ENCODE measurements around the gene TCF20.

TCF20 gene

DNA sequence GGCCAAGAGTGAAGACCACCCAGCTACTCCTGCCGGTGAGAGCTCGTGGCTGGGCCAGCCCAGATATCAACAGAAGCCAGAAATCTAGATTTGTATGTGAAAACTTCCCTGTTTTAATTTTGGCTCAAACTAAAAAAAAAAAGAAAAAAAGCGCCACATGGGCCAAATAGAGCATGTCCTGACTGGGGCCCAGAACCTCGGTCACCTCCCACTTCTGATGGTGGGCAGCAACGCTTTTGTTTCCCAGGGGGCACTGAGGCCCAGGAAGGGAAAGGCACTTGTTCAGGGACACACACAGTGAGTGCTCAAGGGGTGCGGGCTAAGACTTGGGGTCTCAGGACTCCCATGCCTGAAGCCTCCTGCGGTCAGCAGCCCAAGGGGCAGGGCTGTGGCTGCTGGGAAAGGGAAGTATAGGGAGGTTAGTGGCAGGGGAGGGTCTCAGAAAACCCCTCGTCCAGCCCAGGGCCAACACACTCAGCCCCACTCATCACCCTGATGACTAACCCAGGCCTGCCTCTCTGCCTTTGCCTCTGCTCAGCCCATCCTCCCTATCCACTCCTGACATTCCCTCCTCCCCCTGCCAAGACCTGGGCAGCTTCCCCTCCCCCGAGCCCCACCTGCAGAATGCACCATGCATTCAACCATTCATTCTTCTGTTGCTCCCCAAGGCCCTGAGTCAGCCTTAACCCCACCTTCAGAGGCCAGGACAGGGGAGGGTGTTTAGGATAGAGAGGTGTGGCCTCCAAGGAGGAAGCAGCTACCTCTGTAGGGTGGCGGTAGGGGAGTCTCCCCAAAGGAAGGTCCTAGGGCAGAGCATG lies 30.0 kb upstream of the TCF20 start:
- peak; percentile 11 for DNase-seq

- DNase-seq = peak; percentile 49
Measured at GRCh38 chr22:42299586-42300258, 29.3 kb upstream of the TCF20 start.

GRCh38 chr22:42298746-42299145 lies 28.3 kb upstream of the TCF20 start:
- DNase-seq = no peak

GRCh38 chr22:42297778-42298177 lies 27.3 kb upstream of the TCF20 start:
- DNase-seq = no peak

DNA sequence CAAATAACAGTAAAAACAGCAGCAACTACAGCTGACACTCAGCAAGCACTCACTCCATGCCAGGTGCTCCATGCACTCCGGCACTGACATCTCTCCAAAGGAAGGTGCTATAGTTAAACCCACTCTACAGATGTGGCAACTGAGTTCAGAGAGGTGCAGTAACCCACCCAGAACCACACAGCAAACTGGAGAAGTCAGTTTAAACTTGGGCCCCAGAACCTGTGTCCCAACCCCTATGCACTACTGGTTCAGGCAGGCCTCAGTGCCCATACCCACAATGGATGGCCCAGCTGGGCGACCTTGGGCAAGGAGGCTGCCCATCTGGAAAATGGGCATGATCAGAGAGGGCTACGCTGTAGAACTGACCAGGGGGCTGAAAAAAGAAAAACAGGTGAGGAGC lies 26.4 kb upstream of the TCF20 start:
- DNase-seq = no peak

DNA sequence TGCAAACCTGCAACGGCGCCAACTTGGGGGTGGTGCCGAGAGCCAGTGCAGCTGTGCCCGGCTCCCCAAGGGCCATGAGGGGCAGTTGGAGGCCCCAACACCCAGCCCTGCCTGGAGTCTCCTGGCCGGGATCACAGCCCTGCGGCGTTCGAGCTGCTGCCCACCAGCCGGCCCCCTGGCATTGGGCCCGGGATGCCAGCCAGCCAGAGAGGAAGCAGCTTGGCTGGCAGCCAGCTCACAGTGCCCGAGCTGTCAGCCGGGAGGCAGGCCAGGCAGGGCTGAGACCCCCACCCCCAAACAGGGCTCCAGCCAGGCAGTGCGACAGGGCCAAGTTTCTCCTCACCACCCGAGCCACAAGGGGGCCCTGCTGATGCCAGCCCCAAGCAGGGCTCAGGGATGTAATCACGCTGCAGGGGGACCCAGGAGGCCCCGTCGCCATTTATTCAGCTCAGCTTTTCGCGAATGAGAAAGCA lies 26.0 kb upstream of the TCF20 start:
- DNase-seq = peak; percentile 11

- no peak for DNase-seq
Measured at GRCh38 chr22:42294034-42294985, 23.9 kb upstream of the TCF20 start.

GRCh38 chr22:42292732-42293520 lies 22.5 kb upstream of the TCF20 start:
- DNase-seq = no peak

- no peak for DNase-seq
Measured at GRCh38 chr22:42291287-42291686, 20.8 kb upstream of the TCF20 start.

DNA sequence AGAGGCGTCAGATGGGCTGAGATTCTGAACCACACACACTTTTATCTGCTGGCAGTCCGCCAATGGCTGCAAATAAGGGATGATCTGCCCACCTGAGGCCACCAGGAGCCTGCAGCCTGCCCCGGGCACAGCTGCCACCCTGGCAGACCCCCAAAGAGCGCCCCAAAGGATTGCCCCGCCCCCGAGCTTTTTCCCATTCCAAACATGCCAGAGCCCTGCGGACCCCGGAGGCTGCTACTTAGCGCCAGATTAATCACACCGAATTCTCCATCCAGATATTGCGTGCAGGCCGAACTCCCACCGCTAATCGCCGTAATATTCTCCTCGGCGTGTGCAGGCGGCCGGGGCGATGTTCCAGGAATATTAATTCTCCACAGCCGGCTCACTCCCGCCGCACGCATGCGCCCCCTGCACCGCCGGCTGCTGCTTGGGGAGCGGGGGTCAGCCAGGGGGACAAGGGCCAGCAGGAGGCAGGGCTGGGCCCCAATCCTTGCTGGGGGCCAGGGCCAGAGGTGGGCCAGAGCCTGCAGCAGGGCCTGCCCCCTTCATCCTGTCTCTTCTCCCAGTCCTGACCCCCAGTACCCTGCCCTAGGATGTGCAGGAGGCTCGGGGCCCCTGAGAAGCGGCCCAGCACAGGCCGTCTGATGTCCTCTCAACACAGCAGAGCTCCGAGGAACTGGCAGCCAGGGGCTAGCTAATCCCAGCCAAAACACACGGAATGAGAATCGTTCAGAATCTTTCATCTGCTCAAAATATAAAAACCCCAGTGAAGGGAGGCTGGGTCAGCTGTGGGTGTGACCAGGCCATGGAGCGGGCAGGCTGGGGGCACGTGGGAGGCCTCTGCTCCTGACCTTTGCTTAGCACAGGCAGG lies 19.5 kb upstream of the TCF20 start:
- DNase-seq = no peak

DNA sequence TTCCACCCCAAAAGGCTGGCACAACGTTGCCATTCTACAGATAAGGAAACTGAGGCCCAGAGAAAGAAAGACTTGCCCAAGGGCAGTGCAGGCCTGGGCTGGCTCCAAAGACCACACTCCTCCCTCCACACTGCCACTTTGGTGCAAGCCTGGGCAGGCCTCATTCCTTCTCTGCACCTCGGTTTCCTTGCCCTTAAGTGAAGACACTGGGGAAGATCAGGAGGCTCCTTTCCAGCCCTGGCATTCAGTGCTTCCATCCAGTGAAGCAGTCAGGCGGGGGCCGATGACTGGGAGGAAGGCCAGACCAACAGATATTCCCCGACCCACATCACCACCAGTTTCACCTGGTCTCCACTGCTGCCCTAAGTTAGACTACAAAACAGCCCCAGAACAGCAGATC lies 18.3 kb upstream of the TCF20 start:
- DNase-seq = no peak

DNA sequence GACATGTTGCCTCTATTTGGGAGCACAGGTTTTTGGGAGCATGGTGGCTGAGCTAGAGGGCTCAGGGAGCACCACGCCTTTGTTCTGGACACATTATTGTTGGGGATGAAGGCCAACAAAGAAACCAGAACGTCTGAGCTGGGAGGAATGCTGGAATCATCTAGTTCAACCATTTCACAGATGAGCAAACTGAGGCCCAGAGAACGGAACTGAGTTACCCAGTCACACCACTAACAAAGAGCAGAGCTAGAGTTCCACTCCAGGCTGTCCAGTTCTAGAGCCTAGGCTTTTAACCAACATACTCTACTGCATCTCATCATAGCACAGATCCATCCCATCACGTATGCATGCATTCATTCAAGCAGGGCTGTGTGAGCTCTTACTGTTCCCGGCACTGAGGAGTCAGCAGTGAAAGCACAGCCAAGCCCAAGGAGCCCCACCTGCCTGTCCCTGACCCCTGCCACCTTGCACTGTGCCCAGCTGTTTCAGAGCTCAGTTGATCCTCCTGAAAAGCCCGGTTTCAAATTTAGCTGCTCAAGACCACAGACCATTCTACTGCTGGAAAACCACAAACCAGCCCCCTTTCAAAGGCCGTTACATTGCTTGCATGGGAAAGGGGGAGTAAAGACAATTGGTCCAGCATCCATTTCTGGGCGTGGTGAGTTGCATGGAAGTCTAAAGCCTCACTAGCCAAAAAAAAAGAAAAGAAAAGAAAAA lies 16.9 kb upstream of the TCF20 start:
- DNase-seq = no peak

DNA sequence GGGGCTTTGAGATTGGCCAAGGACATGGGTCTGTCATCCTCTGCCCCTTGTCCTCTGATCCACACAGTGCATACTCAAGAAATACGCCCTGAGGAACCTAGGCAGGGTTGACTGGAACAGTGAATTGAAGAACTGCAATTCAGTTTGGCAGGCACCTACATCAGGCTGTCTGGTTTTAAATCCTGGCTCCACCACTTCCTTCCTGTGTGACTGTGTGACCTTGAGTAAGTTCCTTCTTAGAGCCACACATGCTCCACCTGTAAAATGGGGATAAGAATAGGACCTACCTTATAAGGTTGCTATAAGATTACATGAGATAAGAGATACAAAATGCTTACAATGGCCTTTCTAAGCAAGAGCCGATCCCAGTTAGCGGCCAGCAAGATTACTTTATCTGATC lies 15.8 kb upstream of the TCF20 start:
- no peak for DNase-seq

GRCh38 chr22:42285604-42286003 lies 15.2 kb upstream of the TCF20 start:
- no peak for DNase-seq

DNA sequence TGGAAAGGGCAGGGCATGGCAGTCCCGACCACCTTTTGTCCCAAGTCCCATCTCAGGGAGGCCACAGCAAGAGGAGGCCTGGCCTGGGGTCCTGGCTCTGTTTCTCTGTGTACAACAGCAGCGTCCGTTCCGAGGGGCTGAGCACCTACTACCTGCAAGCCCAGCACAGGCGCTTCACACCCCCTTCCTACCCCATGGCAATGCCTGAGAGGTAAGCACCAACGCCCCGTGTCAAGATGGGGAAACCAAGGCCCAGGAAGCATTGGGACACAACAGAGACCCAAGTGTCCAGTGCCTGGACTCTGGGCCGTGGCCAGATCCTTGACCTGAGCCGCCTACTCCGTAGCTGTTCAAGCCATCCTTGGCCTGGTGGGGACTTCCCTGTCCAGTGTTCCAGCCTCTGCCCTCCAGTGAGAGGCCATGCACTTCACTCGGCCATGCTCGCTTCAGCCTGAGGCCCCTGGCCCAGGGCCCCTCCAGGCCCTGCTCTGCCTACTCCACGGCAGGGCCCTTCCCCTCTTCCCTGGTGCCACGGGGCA lies 14.3 kb upstream of the TCF20 start:
- no peak for DNase-seq

- DNase-seq = no peak
Measured at GRCh38 chr22:42284202-42284591, 13.7 kb upstream of the TCF20 start.

DNA sequence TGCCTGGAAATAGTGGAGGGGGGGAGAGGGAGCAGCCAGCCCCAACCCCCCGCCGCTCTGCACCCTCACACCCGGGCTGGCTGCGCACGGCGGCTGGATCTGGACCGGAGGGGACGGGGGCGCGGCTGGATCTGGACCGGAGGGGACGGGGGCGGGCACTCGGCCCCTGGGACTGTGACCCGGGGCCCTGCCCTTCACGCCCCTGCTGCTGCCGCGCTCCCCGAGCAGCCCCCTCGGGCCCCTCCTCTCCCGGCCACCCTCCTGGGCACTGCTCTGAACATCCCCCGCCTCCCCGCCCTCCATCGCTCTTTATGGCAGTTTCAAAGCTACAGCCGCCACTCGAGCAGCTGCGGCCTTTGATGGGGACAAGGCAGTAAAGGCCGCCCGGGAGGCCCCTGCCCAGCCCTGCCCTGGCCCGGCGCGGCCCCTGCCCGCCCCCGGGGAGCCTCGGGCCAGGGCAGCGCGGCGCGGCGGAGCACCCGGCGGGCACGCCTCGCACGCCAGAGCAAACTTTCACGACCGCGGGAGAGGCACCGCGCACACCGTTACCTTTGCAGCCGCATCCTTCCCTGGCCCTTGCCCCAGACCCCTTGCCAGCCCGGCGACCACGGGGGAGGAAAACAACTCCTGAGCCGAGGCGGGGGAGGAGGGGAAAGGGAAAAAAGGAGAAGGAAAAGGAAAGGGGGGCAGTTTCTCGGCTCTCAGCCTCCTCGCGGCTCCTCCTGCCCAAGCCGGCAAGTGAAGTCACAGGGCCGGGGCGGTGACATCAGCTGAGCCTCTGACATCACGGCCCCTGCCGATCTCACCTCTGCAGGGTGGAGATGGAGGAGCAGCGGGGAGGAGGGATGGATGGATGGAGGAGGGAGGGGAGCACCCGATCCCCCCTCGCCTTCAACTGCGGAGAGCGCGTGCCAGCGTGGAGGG lies 13.1 kb upstream of the TCF20 start:
- no peak for DNase-seq

DNA sequence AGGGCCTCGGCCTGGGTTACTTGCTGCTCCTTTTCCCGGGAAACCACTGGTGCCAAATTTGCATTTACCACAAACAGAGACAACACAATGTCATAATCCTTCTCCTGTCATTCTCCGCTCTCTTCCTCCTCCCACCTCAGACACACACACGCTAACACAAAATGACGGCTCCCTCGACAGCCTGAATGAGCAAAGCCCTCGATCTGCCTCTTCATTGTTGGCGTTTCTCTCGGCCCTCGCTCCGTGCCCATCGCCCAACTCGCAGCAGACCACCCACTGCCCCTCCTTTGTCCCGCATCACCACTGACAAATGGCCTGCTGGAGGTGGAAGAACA lies 12.5 kb upstream of the TCF20 start:
- no peak for DNase-seq

DNA sequence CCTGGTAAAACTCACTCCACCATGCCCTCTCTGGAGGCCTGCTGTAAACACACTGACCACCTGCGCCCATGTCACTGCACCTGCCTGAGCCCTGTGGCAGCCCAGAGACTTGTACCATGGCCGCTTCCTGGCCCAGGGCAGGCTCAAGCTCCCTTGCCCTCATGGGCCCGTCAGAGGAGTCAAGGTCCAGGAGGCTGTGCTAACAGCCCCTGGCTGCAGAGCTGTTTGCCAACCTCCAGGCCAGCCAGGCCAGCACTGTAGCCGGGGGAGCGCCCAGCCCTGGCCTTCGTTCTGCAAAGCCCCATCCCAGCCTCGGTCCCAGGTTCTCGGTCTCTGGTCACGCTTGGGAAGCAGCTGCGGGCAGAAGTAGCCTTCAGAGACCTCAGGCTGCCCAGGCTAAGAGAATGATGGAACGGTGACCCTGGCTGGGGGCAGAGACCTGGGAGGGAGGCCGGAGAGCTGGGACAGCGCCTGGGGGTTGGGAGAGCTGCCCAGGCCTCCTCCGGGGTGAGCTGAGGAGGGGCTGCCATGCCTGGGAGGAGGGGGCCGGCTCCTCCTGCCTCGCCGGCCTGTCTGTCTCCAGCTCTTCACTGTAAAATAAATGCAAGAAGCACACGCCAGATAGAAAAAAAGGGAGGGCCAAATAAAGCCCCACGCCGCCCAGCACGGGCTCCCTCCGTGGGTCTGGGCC lies 11.9 kb upstream of the TCF20 start:
- no peak for DNase-seq

All from effector CD8-positive, alpha-beta T cell (primary cell).